ENCODE data around the gene RAD23B.

Gene RAD23B

GRCh38 chr9:107375651-107376369 is 92.7 kb downstream of the RAD23B start:
- no peak overlapping the region for H2BK120ac ChIP-seq (ENCODE audit: low read depth, low read length)
- no peaks in the 10 kb centered on the region for H3K4me1 ChIP-seq (ENCODE audit: control insufficient read depth, insufficient read depth, low read depth, low read length)
- no peak overlapping the region for H4K91ac ChIP-seq (ENCODE audit: low read length)
- WGBS, result 62% methylated on average over 10 of the region's 10 CpGs
- H4K8ac ChIP-seq (ENCODE audit: low read length), result no peak overlapping the region
- H3K79me1 ChIP-seq (replicated peaks; ENCODE audit: low read length, poor library complexity, severe bottlenecking), result no peaks in the 10 kb centered on the region
- no peak overlapping the region for H2AK5ac ChIP-seq (ENCODE audit: low read length, severe bottlenecking)
- no peak overlapping the region for H2BK15ac ChIP-seq (ENCODE audit: low read depth, poor library complexity, severe bottlenecking)
- no peak overlapping the region for H2BK12ac ChIP-seq (ENCODE audit: low read length in 2 of 2)
- H3K4me3 ChIP-seq (ENCODE audit: insufficient read depth in 1 of 2, low read depth in 1 of 2, low read length in 2 of 2), result no peak overlapping the region
- peaks cover 13 to 18% of the 10 kb centered on the region in 2 experiments for H3K27me3 ChIP-seq (ENCODE audit: control insufficient read depth in 1 of 2, insufficient read depth in 1 of 2, low read length in 2 of 2)
- H3K36me3 ChIP-seq (ENCODE audit: control insufficient read depth in 1 of 2, insufficient read depth in 2 of 2, low read depth in 1 of 2, low read length in 2 of 2), result no peaks in the 10 kb centered on the region
- H3K9me3 ChIP-seq (ENCODE audit: control insufficient read depth, low read length), result no peaks in the 10 kb centered on the region
- no peak overlapping the region for H2AFZ ChIP-seq (ENCODE audit: low read depth, low read length)
- no peak for DNase-seq
- H2BK5ac ChIP-seq (ENCODE audit: low read depth, low read length, poor library complexity, severe bottlenecking), result no peak overlapping the region
- H3K18ac ChIP-seq (ENCODE audit: low read depth in 1 of 2, low read length in 2 of 2), result no peak overlapping the region
- H3K23ac ChIP-seq (ENCODE audit: low read length in 2 of 2), result no peak overlapping the region
- no peak overlapping the region for H3K4ac ChIP-seq (ENCODE audit: low read depth in 1 of 2, low read length in 2 of 2)
- H3K14ac ChIP-seq (ENCODE audit: low read length in 2 of 2), result no peak overlapping the region
- no peak overlapping the region for H3K27ac ChIP-seq (ENCODE audit: low read length, poor library complexity, severe bottlenecking)
- H3K4me2 ChIP-seq (ENCODE audit: low read length, poor library complexity, severe bottlenecking), result no peak overlapping the region
- H3K9ac ChIP-seq (ENCODE audit: low read length), result no peak overlapping the region

- H4K91ac ChIP-seq (ENCODE audit: low read length), result no peak overlapping the region
- H3K9me3 ChIP-seq (ENCODE audit: control insufficient read depth, low read length), result no peaks in the 10 kb centered on the region
- H3K27ac ChIP-seq (ENCODE audit: low read length, poor library complexity, severe bottlenecking), result no peak overlapping the region
- H3K14ac ChIP-seq (ENCODE audit: low read length in 2 of 2), result no peak overlapping the region
- no peak for DNase-seq
- no peaks in the 10 kb centered on the region for H3K79me1 ChIP-seq (replicated peaks; ENCODE audit: low read length, poor library complexity, severe bottlenecking)
- H2AFZ ChIP-seq (ENCODE audit: low read depth, low read length), result no peak overlapping the region
- H3K18ac ChIP-seq (ENCODE audit: low read depth in 1 of 2, low read length in 2 of 2), result no peak overlapping the region
- no peak overlapping the region for H2BK12ac ChIP-seq (ENCODE audit: low read length in 2 of 2)
- no peak overlapping the region for H2BK5ac ChIP-seq (ENCODE audit: low read depth, low read length, poor library complexity, severe bottlenecking)
- no peak overlapping the region for H2AK5ac ChIP-seq (ENCODE audit: low read length, severe bottlenecking)
- H4K8ac ChIP-seq (ENCODE audit: low read length), result no peak overlapping the region
- H3K36me3 ChIP-seq (ENCODE audit: control insufficient read depth in 1 of 2, insufficient read depth in 2 of 2, low read depth in 1 of 2, low read length in 2 of 2), result no peaks in the 10 kb centered on the region
- 54% methylated on average over 1 of the region's 2 CpGs for WGBS
- no peak overlapping the region for H3K4me2 ChIP-seq (ENCODE audit: low read length, poor library complexity, severe bottlenecking)
- no peak overlapping the region for H2BK120ac ChIP-seq (ENCODE audit: low read depth, low read length)
- H3K9ac ChIP-seq (ENCODE audit: low read length), result no peak overlapping the region
- H3K4me3 ChIP-seq (ENCODE audit: insufficient read depth in 1 of 2, low read depth in 1 of 2, low read length in 2 of 2), result no peak overlapping the region
- peaks cover 13 to 18% of the 10 kb centered on the region in 2 experiments for H3K27me3 ChIP-seq (ENCODE audit: control insufficient read depth in 1 of 2, insufficient read depth in 1 of 2, low read length in 2 of 2)
- H3K4me1 ChIP-seq (ENCODE audit: control insufficient read depth, insufficient read depth, low read depth, low read length), result no peaks in the 10 kb centered on the region
- H2BK15ac ChIP-seq (ENCODE audit: low read depth, poor library complexity, severe bottlenecking), result no peak overlapping the region
- no peak overlapping the region for H3K4ac ChIP-seq (ENCODE audit: low read depth in 1 of 2, low read length in 2 of 2)
- H3K23ac ChIP-seq (ENCODE audit: low read length in 2 of 2), result no peak overlapping the region
Measured at GRCh38 chr9:107378006-107378405, 94.9 kb downstream of the RAD23B start.
